Bronchial epithelial cell (primary cell): ENCODE measurements around the gene PALB2. TPM values are rescaled to one million over a fixed set of nuclear protein-coding genes. Genes with fewer than 3 reads are reported as not detected.

Experiments used
- DNase-seq: peaks from one replicate; pipeline ENCODE4 v3.0.0-alpha.2; 2010; ENCODE audit warnings: low read depth
- FAIRE-seq: peaks from 2 replicates; lab custom pipeline; 2011; peaks lifted over from hg19 to GRCh38; lab: Jason Lieb, UNC
- H3K27me3 ChIP-seq: 2 replicates; pipeline ENCODE4 v1.5.1; 2011; ENCODE audit warnings: low read length; ENCODE audit not compliant: control insufficient read depth, insufficient read depth
- H3K36me3 ChIP-seq: 2 replicates; pipeline ENCODE4 v1.5.1; 2011; ENCODE audit warnings: low read length; ENCODE audit not compliant: control insufficient read depth, insufficient read depth
- H3K4me3 ChIP-seq: 2 replicates; pipeline ENCODE4 v1.5.1; 2011; ENCODE audit warnings: mild to moderate bottlenecking, low read depth, low read length, control low read depth
- CTCF ChIP-seq: IDR thresholded peaks from 2 replicates; pipeline ENCODE4 v1.5.1; 2011; ENCODE audit warnings: mild to moderate bottlenecking, moderate library complexity, low read length, control low read depth, inconsistent platforms; ENCODE audit not compliant: insufficient read depth, severe bottlenecking
- total RNA-seq: library from RNA; depleted of rRNA; stranded (reverse); fragments of >200 nt; gene quantifications from 2 replicates; pipeline ENCODE4 v1.2.1, GENCODE V29; 2014

Gene PALB2
- total RNA-seq, 1 donor from 2014 or later: 9.7 TPM

- DNase-seq: peak; percentile 15
- peak; percentile 18 for TF ChIP-seq CTCF
- no peak for FAIRE-seq
Measured at GRCh38 chr16:23597003-23597756, 43.9 kb downstream of the PALB2 start.

GRCh38 chr16:23595951-23596720 is 45.0 kb downstream of the PALB2 start, which contains the start of gene NDUFAB1:
TSS of gene NDUFAB1 (minus strand) at chr16:23596316. CDS start at chr16:23596290, 26 bp downstream.
- DNase-seq (peak; percentile 73), FAIRE-seq (no peak)
- Histone ChIP-seq H3K27me3 (no peaks in the 10 kb centered on the region), H3K4me3 (peak within 1 kb of the TSS; percentile 97), H3K36me3 (peaks cover 12% of the 10 kb centered on the region)
- peak; percentile 95 for TF ChIP-seq CTCF

More at GRCh38 chr16:23597003-23597756, 43.9 kb downstream of the PALB2 start:
- peaks cover 5% of the 10 kb centered on the region for H3K36me3 ChIP-seq
- no peaks in the 10 kb centered on the region for H3K27me3 ChIP-seq
- no peak overlapping the region for H3K4me3 ChIP-seq

GRCh38 chr16:23595246-23595950 is 45.7 kb downstream of the PALB2 start:
- peaks cover 12% of the 10 kb centered on the region for H3K36me3 ChIP-seq
- FAIRE-seq: no peak
- no peaks in the 10 kb centered on the region for H3K27me3 ChIP-seq
- TF ChIP-seq CTCF: no peak
- DNase-seq: no peak
- H3K4me3 ChIP-seq: peak overlapping the region; percentile 97

- FAIRE-seq (no peak), DNase-seq (no peak)
- H3K4me3 ChIP-seq: no peak overlapping the region
- no peak for TF ChIP-seq CTCF
- H3K36me3 ChIP-seq: peaks cover 18% of the 10 kb centered on the region
- no peaks in the 10 kb centered on the region for H3K27me3 ChIP-seq
Measured at GRCh38 chr16:23594186-23594585, 46.9 kb downstream of the PALB2 start.

- no peak for DNase-seq
- H3K27me3 ChIP-seq: no peaks in the 10 kb centered on the region
- FAIRE-seq: no peak
- peaks cover 21% of the 10 kb centered on the region for H3K36me3 ChIP-seq
- no peak overlapping the region for H3K4me3 ChIP-seq
- TF ChIP-seq CTCF: no peak
Measured at GRCh38 chr16:23590181-23590580, 50.9 kb downstream of the PALB2 start.
